Left colon (tissue), 2 donors: ENCODE results near the gene TSPAN32. TPM values are rescaled to one million over a fixed set of nuclear protein-coding genes. Genes with fewer than 3 reads are reported as not detected.
A peak's percentile ranks its signal among the peaks of the same experiment; 100 is the strongest.

ENCODE experiments used
- ATAC-seq: fragments of 200-7000 bp; cut with Tn5 transposase; one replicate; pipeline ENCODE4 v1.9.1; 2020; ENCODE audit warnings: mild to moderate bottlenecking, moderate library complexity
- DNase-seq, 2 donors: peaks; one replicate each; pipeline ENCODE4 v3.0.0-alpha.2; 2020
- intact Hi-C, 2 donors: fragments of 100-400 bp; cut with DNase I in 1 of 2; cut with micrococcal nuclease in 1 of 2; formaldehyde crosslinking; loops; one replicate each; pipeline versions ENCODE4 v1.11.2 to v1.14.0; 2022; cut with DNase I, micrococcal nuclease
- long read RNA-seq: library from polyadenylated mRNA; unstranded; transcript quantifications from one replicate; pipeline ENCODE4 v2.0.0, GENCODE V29; 2021
- total RNA-seq, 2 donors: library from RNA; stranded (reverse); fragmentation: NEBNext Ultra II Directional; extraction: Animal tissue kit (Norgen Biotek cat#: 25700); gene quantifications; one replicate each; pipeline ENCODE4 v1.2.1, GENCODE V29; 2021
- donor health status: DM: no; HTN: no; CAD: no.
- donor health status: DM: yes; HTN: yes; CAD: no.

Gene TSPAN32
- 1 to 10 TPM in 1 of 2 donors, not detected in 1; 1.3 TPM for total RNA-seq
- long read RNA-seq, partial matches to known transcripts = 0 of 2 reads
- long read RNA-seq, other reads (novel, unspliced or antisense) = 2 of 2 reads

- DNase-seq (peak; percentile 49 to 52), ATAC-seq (peak; percentile 15)
- intact Hi-C loops = loop anchor here in 1 of 2 donors (5.0 kb wide), 1 partner anchor 121 kb away; no protein-coding TSS in a partner anchor
Measured at GRCh38 chr11:2301631-2302305, at the start of gene TSPAN32, which contains the start of gene C11orf21. TSPAN32 (plus strand) TSS chr11:2302013; CDS start chr11:2302150, 137 bp downstream. C11orf21 (minus strand) TSS chr11:2301918; CDS start chr11:2301808, 110 bp downstream.

DNA sequence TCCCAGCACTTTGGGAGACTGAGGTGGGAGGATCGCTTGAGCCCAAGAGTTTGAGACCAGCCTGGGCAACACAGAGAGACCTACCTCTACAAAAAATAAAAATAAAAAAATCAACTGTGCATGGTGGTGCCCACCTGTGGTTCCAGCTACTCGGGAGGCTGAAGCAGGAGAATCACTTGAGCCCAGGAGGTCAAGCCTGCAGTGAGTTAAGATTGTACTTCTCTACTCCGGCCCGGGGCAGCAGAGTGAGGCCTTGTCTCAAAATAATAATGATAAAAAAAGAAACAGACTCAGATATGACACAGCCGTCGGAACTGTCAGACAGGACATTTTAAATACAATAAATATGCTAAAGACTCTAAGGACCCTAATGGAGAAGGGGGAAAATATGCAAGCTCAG, 49.8 kb upstream of the TSPAN32 start:
- ATAC-seq (no peak), DNase-seq (no peak)
- intact Hi-C loops = no loop called here

DNA sequence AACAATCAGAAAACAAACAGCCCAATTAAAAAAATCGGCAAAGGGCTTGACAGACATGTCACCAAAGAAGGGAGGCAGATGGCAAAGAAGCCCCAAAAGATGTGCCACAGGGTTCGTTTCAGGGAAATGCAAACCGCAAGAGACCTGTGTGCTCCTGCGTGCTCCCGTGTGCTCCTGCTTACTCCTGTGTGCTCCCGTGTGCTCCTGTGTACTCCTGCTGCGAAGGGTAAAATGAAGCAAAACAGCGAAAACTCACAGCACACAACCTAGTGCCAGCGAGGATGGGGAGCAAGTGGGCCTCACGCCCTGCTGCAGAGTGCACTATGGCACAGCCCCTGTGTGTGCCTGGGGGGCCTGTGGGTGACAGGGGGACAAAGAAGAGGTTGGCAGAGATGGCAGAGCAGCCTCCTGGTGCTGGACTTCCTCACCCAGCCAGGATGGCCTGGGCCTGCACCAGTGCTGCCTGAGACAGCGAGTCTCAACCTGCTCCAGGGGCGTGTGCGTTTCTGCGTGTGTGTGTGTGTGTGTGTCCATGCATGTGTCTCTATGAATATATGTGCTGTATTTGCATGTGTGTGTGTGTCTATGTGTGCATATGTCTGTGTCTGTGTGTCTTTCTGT, 45.4 kb upstream of the TSPAN32 start:
- intact Hi-C loops = no loop called here
- ATAC-seq (peak; percentile 22), DNase-seq (no peak)

GRCh38 chr11:2256951-2257700, 44.7 kb upstream of the TSPAN32 start:
- intact Hi-C loops = no loop called here
- ATAC-seq = peak; percentile 64
- no peak for DNase-seq

DNA sequence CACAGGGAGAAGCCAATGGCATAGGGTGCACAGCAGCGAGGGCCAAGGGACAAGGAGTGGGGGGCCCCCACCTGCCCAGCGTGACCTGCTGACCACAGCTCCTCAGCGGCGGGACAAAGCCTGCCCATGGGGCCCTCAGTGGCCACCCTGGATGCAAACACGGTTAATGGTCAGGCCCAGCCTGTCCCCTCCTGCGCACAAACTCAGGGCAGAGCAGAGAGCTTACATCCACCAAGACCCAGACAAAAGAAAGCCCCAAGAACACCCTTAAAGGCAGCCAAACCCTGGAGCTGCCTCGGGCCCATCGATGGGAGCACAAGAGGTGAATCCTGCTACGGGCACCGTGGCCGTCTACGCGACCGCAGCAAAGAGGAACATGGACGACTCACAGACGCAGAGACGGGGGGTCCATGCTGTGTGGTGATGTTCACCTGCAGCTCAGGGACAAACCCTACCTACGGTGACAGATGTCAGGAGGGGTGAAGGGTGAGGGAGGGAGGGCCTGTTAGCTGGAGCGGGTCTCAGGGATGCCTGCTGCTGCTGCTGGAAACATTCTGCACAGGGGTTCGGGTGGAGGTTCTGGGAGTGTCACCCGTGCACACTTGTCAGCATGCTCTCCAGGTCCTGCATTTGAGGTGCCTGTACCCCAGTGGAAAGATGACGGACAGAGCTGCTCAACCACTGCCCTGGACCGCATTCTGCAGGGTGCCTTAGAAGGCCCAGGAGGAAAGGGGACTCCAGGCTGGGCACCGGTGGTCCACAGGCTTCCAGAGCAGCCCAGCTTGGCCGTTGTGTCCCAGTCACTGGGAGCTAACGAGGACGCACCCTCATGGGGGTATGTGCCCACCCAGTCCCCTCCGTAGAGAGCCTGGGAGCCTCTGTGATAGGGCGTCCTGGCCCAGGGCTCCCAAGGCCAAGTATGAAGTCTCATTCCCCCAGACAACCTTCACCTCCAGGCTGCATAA, 43.0 kb upstream of the TSPAN32 start:
- no peak for ATAC-seq
- intact Hi-C loops = no loop called here
- no peak for DNase-seq

- DNase-seq (no peak), ATAC-seq (no peak)
- intact Hi-C loops = no loop called here
Measured at GRCh38 chr11:2259466-2259830, 42.4 kb upstream of the TSPAN32 start.

- no peak for ATAC-seq
- intact Hi-C loops = no loop called here
- DNase-seq = no peak
Measured at GRCh38 chr11:2259897-2260451, 41.8 kb upstream of the TSPAN32 start.

DNA sequence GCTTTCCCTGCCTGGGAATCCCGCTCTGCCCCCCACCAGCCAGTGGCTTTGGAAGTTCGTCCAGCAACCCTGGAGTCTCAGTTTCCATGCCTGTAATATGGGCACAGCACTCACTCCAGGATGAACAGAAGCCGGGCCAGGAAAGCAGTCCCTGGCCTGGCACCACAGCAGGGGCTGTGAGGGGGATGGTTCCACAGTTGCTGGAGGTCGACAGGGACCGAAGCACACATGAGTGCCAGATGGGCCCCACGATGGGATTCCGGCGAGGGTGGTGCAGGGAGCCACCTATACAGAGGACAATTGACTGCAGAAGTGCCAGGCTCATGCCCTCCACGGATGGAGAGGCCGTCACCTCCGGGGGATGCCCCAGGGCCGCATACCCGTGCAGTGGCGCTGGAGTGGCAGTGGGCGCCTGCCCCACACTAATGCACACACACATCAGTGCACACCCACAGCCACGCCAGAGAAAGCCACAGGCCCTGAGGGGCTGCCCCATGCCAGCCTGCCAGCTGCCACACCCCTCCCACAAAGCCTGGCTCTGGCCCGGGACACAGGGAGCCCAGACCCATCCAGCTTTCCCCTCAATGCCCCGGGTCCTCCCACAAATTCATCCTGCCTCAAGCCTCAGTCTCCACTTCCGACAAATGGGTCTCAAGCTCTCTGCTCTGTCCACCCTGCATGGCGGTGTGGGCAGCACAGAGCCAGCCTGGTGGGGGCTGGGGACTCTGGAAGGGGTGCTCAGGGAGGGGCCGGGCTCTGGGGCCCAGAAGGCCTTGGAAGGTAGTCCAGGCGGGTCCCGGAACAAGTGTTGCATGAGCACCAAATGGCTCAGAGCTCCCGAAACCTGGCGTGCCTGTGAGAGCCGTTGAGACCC, 41.1 kb upstream of the TSPAN32 start:
- intact Hi-C loops = no loop called here
- DNase-seq (no peak), ATAC-seq (no peak)

DNA sequence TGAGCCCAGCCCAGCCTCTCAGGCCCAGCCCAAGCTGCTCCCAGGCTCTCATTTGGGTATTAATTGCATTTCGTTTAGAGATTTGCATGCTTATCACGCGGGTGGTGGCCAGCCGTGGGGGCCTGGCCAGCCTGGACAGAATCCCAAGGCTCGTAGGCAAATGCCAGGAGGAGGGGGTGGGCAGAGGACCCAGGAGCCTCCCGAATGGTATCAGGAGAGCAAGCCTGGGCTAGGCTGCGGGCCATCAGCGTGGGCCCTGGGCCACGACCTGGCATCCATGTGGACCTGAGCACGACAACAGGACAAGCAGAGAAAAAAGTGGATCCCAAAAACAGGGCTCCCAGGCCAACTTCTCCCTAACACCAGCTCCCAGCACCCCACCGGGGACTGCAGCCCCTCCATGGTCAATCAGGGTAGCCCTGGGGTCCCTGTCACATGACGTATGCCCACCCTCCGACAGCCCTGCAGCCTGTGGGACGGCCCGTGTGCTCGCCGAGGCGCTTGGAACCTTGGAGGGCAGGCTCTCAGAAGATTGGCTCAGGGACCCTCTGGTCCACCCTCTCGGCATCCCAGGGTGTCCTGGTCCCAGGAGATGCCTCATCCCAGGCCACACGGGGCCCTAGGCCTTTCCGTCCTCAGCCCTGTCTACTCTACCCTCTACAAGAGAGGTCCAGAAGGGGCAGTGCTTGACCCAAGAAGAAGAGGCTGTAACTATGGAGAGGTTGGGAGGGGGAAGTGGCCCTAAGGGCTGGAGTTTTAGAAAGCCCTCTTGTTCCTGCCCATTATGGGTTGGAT, 40.2 kb upstream of the TSPAN32 start:
- DNase-seq (peak; percentile 1 to 23), ATAC-seq (no peak)
- intact Hi-C loops = no loop called here

DNA sequence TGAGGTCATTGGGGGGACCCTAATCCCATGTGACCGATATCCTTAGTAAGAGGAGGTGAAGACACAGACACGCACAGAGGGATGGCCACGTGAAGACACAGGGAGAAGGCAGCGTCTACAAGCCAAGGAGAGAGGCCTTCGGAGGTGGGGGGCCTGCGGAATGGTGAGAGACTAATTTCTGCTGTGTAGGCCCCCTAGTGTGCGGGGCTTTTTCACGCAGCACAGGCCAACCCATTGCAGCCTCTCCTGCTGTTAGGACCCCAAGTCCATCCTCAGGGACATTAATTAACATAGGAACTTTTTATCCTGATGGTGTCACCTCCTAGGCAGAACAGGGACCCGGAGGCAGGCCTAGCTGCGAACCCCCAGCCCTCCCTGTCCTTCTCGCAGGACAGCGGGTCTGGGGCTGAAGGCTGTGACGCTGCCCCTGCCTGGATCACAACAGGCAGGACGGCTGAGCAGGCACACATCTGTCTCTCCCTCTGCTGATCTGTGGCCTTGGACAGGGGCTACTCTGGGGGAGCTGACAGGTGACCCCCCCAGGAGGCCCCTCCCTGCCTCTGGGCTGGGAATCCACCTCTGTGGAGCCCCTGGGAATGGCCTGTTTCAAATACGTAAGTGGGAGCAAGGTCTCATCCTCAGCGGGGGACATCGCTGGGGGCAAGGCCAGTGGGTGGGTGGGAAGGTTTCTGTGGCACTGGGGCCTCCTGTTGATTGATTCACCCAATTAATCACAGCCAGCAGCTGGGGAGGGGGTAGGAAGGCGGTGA, 39.3 kb upstream of the TSPAN32 start:
- intact Hi-C loops = no loop called here
- no peak for DNase-seq
- ATAC-seq = no peak

- intact Hi-C loops = no loop called here
- DNase-seq (peak in 1 of 2 donors; percentile 2), ATAC-seq (peak; percentile 21)
Measured at GRCh38 chr11:2263071-2263565, 38.7 kb upstream of the TSPAN32 start.

- peak in 1 of 2 donors; percentile 5 for DNase-seq
- intact Hi-C loops = no loop called here
- ATAC-seq = no peak
Measured at GRCh38 chr11:2263724-2264360, 38.0 kb upstream of the TSPAN32 start.

GRCh38 chr11:2264366-2265053, 37.3 kb upstream of the TSPAN32 start:
- ATAC-seq = no peak

GRCh38 chr11:2265396-2265795, 36.4 kb upstream of the TSPAN32 start:
- intact Hi-C loops = no loop called here
- DNase-seq = peak; percentile 23 to 27
- ATAC-seq = no peak

More at GRCh38 chr11:2264366-2265053, 37.3 kb upstream of the TSPAN32 start:
- DNase-seq = peak in 1 of 2 donors; percentile 6
- intact Hi-C loops = no loop called here
